Central memory CD4-positive, alpha-beta T cell (primary cell): ENCODE results near the gene PSENEN.
"Not testable (repeated sequence)": the region's sequence is repeated elsewhere in the genome, so short reads cannot be mapped to it uniquely, and the experiment has no call there.

Experiments used
- DNase-seq: peaks from one replicate; pipeline ENCODE4 v3.0.0; 2022

Gene PSENEN

GRCh38 chr19:35789978-35790944, 44.8 kb downstream of the PSENEN start:
- DNase-seq: no peak

- no peak for DNase-seq
Measured at GRCh38 chr19:35790981-35791813, 45.7 kb downstream of the PSENEN start.

GRCh38 chr19:35791814-35792279, 46.4 kb downstream of the PSENEN start:
- no peak for DNase-seq

GRCh38 chr19:35792312-35792711, 46.9 kb downstream of the PSENEN start:
- no peak for DNase-seq

GRCh38 chr19:35792888-35793287, 47.4 kb downstream of the PSENEN start:
- DNase-seq: no peak

- no peak for DNase-seq
Measured at GRCh38 chr19:35793381-35794165, 48.1 kb downstream of the PSENEN start.

GRCh38 chr19:35795564-35795963, 50.1 kb downstream of the PSENEN start:
- DNase-seq: not testable (repeated sequence)
